H9 (cell line): ENCODE results near the gene ASAP3. TPM values are rescaled to one million over a fixed set of nuclear protein-coding genes. Genes with fewer than 3 reads are reported as not detected.

Experiments
- DNase-seq: peaks from one replicate; pipeline ENCODE4 v3.0.0-alpha.2; 2017
- H2AFZ ChIP-seq: one replicate; pipeline ENCODE4 v1.6.1; 2013; ENCODE audit warnings: mild to moderate bottlenecking, low read length, control low read depth, moderate library complexity
- H2AK5ac ChIP-seq: 2 replicates; pipeline ENCODE4 v1.6.1; 2013; ENCODE audit warnings: low read length, control low read depth, mixed read lengths; ENCODE audit not compliant: insufficient read length
- H2BK120ac ChIP-seq: one replicate; pipeline ENCODE4 v1.6.1; 2013; ENCODE audit warnings: low read depth, mild to moderate bottlenecking, low read length, control low read depth, inconsistent platforms; ENCODE audit not compliant: poor library complexity, severe bottlenecking
- H2BK12ac ChIP-seq: 2 replicates; pipeline ENCODE4 v1.6.1; 2013; ENCODE audit warnings: low read length, control low read depth, mixed read lengths, low read depth; ENCODE audit not compliant: insufficient read length
- H2BK15ac ChIP-seq: 2 replicates; pipeline ENCODE4 v1.6.1; 2013; ENCODE audit warnings: low read depth, low read length, control low read depth
- H2BK20ac ChIP-seq: one replicate; pipeline ENCODE4 v1.6.1; 2013; ENCODE audit warnings: low read depth, mild to moderate bottlenecking, low read length, control low read depth, inconsistent platforms; ENCODE audit not compliant: poor library complexity, severe bottlenecking
- H2BK5ac ChIP-seq: 2 replicates; pipeline ENCODE4 v1.6.1; 2013; ENCODE audit warnings: low read length, control low read depth, mixed read lengths; ENCODE audit not compliant: insufficient read length
- H3K14ac ChIP-seq: 2 replicates; pipeline ENCODE4 v1.6.1; 2013; ENCODE audit warnings: low read length, control low read depth; ENCODE audit not compliant: insufficient read depth
- H3K18ac ChIP-seq: 2 replicates; pipeline ENCODE4 v1.6.1; 2013; ENCODE audit warnings: low read depth, mild to moderate bottlenecking, mixed read lengths, low read length, control low read depth; ENCODE audit not compliant: insufficient read length
- H3K23ac ChIP-seq: 2 replicates; pipeline ENCODE4 v1.6.1; 2013; ENCODE audit warnings: low read length, control low read depth, mixed read lengths, low read depth; ENCODE audit not compliant: insufficient read length
- H3K23me2 ChIP-seq: 2 replicates; pipeline ENCODE4 v1.6.1; 2013; ENCODE audit warnings: low read depth, mild to moderate bottlenecking, mixed read lengths, low read length, control low read depth; ENCODE audit not compliant: insufficient read length, poor library complexity, severe bottlenecking
- H3K27ac ChIP-seq: 2 replicates; pipeline ENCODE4 v1.5.1; 2013; ENCODE audit warnings: low read length, control low read depth, mixed read lengths, low read depth; ENCODE audit not compliant: insufficient read length
- H3K27me3 ChIP-seq: 2 replicates; pipeline ENCODE4 v1.6.1; 2013; ENCODE audit warnings: low read length, control low read depth, inconsistent platforms; ENCODE audit not compliant: insufficient read depth
- H3K4ac ChIP-seq: 2 replicates; pipeline ENCODE4 v1.6.1; 2013; ENCODE audit warnings: low read depth, mild to moderate bottlenecking, control low read depth, inconsistent platforms, low read length, moderate library complexity
- H3K4me1 ChIP-seq: 2 replicates; pipeline ENCODE4 v1.6.1; 2013; ENCODE audit warnings: low read length, control low read depth, inconsistent platforms; ENCODE audit not compliant: insufficient read depth
- H3K4me2 ChIP-seq: 2 replicates; pipeline ENCODE4 v1.6.1; 2013; ENCODE audit warnings: low read length, control low read depth, mixed read lengths; ENCODE audit not compliant: insufficient read length, insufficient read depth
- H3K56ac ChIP-seq: 2 replicates; pipeline ENCODE4 v1.6.1; 2013; ENCODE audit warnings: low read depth, mild to moderate bottlenecking, mixed read lengths, low read length, control low read depth; ENCODE audit not compliant: insufficient read length
- H3K79me1 ChIP-seq: 2 replicates; pipeline ENCODE4 v1.6.1; 2013; ENCODE audit warnings: low read depth, mild to moderate bottlenecking, moderate library complexity, low read length, control low read depth, inconsistent platforms; ENCODE audit not compliant: insufficient read depth, poor library complexity, severe bottlenecking
- H3K79me2 ChIP-seq: 2 replicates; pipeline ENCODE4 v1.6.1; 2013; ENCODE audit warnings: low read length, control low read depth, inconsistent platforms; ENCODE audit not compliant: insufficient read depth
- H3K9ac ChIP-seq: 2 replicates; pipeline ENCODE4 v1.6.1; 2013; ENCODE audit warnings: low read length, control low read depth, mixed read lengths; ENCODE audit not compliant: insufficient read length; ENCODE audit errors: extremely low read depth
- H3K9me3 ChIP-seq: one replicate; pipeline ENCODE4 v1.6.1; 2013; ENCODE audit warnings: low read depth, low read length, inconsistent platforms; ENCODE audit not compliant: control insufficient read depth
- H3T11ph ChIP-seq: one replicate; pipeline ENCODE4 v1.6.1; 2013; ENCODE audit warnings: mild to moderate bottlenecking, low read length, control low read depth, inconsistent platforms
- H4K20me1 ChIP-seq: one replicate; pipeline ENCODE4 v1.6.1; 2013; ENCODE audit not compliant: control insufficient read depth, insufficient read length, insufficient read depth
- H4K5ac ChIP-seq: 2 replicates; pipeline ENCODE4 v1.6.1; 2013; ENCODE audit warnings: low read depth, mild to moderate bottlenecking, mixed read lengths, low read length, control low read depth; ENCODE audit not compliant: insufficient read length
- H4K8ac ChIP-seq: replicated peaks from 2 replicates; pipeline ENCODE4 v1.6.1; 2013; ENCODE audit warnings: low read length, control low read depth, mixed read lengths, low read depth; ENCODE audit not compliant: insufficient read length
- H4K91ac ChIP-seq: 2 replicates; pipeline ENCODE4 v1.6.1; 2013; ENCODE audit warnings: low read depth, mild to moderate bottlenecking, moderate library complexity, mixed read lengths, low read length, control low read depth; ENCODE audit not compliant: insufficient read length
- H3K27ac Mint-ChIP-seq, 3 experiments: 2 replicates in 2 of 3; 3 replicates in 1 of 3; pipeline ENCODE4 v1.8.0; 2020 to 2021; ENCODE audit warnings: mixed read lengths in 3 of 3, mild to moderate bottlenecking in 1 of 3, moderate library complexity in 1 of 3
- H3K27me3 Mint-ChIP-seq: 2 replicates; pipeline ENCODE4 v1.8.0; 2021; ENCODE audit warnings: low read depth, mild to moderate bottlenecking, moderate library complexity, mixed read lengths
- H3K36me3 Mint-ChIP-seq, 3 experiments: 2 replicates in 2 of 3; 3 replicates in 1 of 3; pipeline ENCODE4 v1.8.0; 2020 to 2021; ENCODE audit warnings: low read depth in 3 of 3, mixed read lengths in 3 of 3; ENCODE audit not compliant: insufficient read depth in 1 of 3
- H3K4me1 Mint-ChIP-seq, 2 experiments: 2 replicates each; pipeline ENCODE4 v1.8.0; 2020; ENCODE audit warnings: mixed read lengths in 2 of 2
- H3K4me3 Mint-ChIP-seq, 2 experiments: 2 replicates in 1 of 2; 3 replicates in 1 of 2; pipeline ENCODE4 v1.8.0; 2020 to 2021; ENCODE audit warnings: mild to moderate bottlenecking in 2 of 2, mixed read lengths in 2 of 2, moderate library complexity in 1 of 2
- H3K9me3 Mint-ChIP-seq, 2 experiments: 2 replicates in 1 of 2; 3 replicates in 1 of 2; pipeline ENCODE4 v1.8.0; 2020; ENCODE audit warnings: mild to moderate bottlenecking in 2 of 2, mixed read lengths in 2 of 2, moderate library complexity in 1 of 2
- WGBS: extraction: QIAGEN DNeasy Blood & Tissue Kit; methylation state at CpG from one replicate; pipeline ENCODE4 v1.1.7; 2013; ENCODE audit warnings: missing lambda C conversion rate, low lambda C conversion rate, mixed read lengths; ENCODE audit not compliant: insufficient read length; ENCODE audit errors: extremely low coverage; 5-methylcytosine and 5-hydroxymethylcytosine counted together
- total RNA-seq: library from RNA; stranded (reverse); gene quantifications from 2 replicates; pipeline ENCODE4 v1.2.1, GENCODE V29; 2021
- TF ChIP-seq, protein P1 (sequence below): fragments of 200-600 bp; sonication (generic); conservative IDR thresholded peaks from 3 replicates; pipeline ENCODE4 v1.8.0; 2021; ENCODE audit warnings: antibody characterized with exemption, mild to moderate bottlenecking

ASAP3 gene
- total RNA-seq, 1 experiment from 2014 or later, result 26.7 TPM

DNA sequence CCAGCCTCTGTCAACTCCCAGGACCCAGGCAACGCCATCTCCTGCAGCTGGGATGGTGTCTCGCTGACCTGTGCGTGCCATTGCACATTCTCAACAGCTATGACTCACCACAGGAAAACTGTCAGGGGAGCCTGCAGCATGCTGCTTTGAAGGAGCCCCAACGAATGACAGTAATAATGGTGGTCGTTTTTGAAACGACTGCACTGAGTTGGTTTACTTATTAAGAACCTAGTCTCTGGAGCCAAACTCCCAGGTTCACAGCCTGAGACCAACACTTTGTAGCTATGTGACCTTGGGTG is 81.0 kb downstream of the ASAP3 start:
- no peak overlapping the region for H3K18ac ChIP-seq
- H3K4ac ChIP-seq, result no peak overlapping the region
- peaks cover 3% of the 10 kb centered on the region for H3K23me2 ChIP-seq
- no peak overlapping the region for H3T11ph ChIP-seq
- no peak overlapping the region for H4K8ac ChIP-seq
- peaks cover 27% of the 10 kb centered on the region; the same call in 1 of the 2 replicates for H3K27me3 ChIP-seq
- WGBS, result no CpG with 5 or more reads among the region's 6 CpGs
- H3K9ac ChIP-seq, result no peak overlapping the region
- Mint-ChIP-seq H3K27me3 (no peaks in the 10 kb centered on the region), H3K4me3 (no peak overlapping the region), H3K27ac (no peak overlapping the region), H3K9me3 (no peaks in the 10 kb centered on the region), H3K36me3 (no peaks in the 10 kb centered on the region), H3K4me1 (peaks cover 4 to 10% of the 10 kb centered on the region in 2 experiments; a peak in 3 of 4 replicates)
- H3K79me1 ChIP-seq, result no peaks in the 10 kb centered on the region
- no peak overlapping the region for H3K14ac ChIP-seq
- no peak overlapping the region for H2BK5ac ChIP-seq
- no peak overlapping the region for H3K23ac ChIP-seq
- no peak overlapping the region for H3K27ac ChIP-seq
- no peak overlapping the region for H4K91ac ChIP-seq
- H4K20me1 ChIP-seq, result peaks cover 2% of the 10 kb centered on the region
- no peak overlapping the region for H2AK5ac ChIP-seq
- H2BK120ac ChIP-seq, result no peak overlapping the region
- DNase-seq, result no peak
- TF ChIP-seq, protein P1, sequence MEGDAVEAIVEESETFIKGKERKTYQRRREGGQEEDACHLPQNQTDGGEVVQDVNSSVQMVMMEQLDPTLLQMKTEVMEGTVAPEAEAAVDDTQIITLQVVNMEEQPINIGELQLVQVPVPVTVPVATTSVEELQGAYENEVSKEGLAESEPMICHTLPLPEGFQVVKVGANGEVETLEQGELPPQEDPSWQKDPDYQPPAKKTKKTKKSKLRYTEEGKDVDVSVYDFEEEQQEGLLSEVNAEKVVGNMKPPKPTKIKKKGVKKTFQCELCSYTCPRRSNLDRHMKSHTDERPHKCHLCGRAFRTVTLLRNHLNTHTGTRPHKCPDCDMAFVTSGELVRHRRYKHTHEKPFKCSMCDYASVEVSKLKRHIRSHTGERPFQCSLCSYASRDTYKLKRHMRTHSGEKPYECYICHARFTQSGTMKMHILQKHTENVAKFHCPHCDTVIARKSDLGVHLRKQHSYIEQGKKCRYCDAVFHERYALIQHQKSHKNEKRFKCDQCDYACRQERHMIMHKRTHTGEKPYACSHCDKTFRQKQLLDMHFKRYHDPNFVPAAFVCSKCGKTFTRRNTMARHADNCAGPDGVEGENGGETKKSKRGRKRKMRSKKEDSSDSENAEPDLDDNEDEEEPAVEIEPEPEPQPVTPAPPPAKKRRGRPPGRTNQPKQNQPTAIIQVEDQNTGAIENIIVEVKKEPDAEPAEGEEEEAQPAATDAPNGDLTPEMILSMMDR, result no peak
- no peak overlapping the region for H3K56ac ChIP-seq
- no peak overlapping the region for H2BK20ac ChIP-seq
- H3K79me2 ChIP-seq, result no peaks in the 10 kb centered on the region
- no peak overlapping the region for H4K5ac ChIP-seq
- H3K4me1 ChIP-seq, result no peaks in the 10 kb centered on the region
- no peaks in the 10 kb centered on the region for H3K9me3 ChIP-seq
- H2AFZ ChIP-seq, result no peak overlapping the region
- H3K4me2 ChIP-seq, result no peak overlapping the region
- no peak overlapping the region for H2BK12ac ChIP-seq
- H2BK15ac ChIP-seq, result no peak overlapping the region
